A549 (cell line): ENCODE data around the gene PCBP3.

Experiments
- ATOH8 ChIP-seq: fragments of 250-450 bp; sonication (Bioruptor Pico); IDR thresholded peaks from 2 replicates; pipeline ENCODE4 v1.5.0; 2020; ENCODE audit warnings: low read depth, mild to moderate bottlenecking, moderate library complexity
- CEBPB ChIP-seq, 2 experiments: fragments of >200 bp in 1 of 2; sonication (Bioruptor Twin) in 1 of 2; formaldehyde crosslinking in 1 of 2; IDR thresholded peaks; 2 replicates each; pipeline ENCODE4 v1.6.1; 2012 to 2016
- CHD2 ChIP-seq: fragments of 150-350 bp; IDR thresholded peaks from 2 replicates; pipeline ENCODE4 v1.6.1; 2014; ENCODE audit warnings: low read length; ENCODE audit not compliant: partially characterized antibody
- CTCF ChIP-seq: fragments of >200 bp; sonication (Bioruptor Twin); formaldehyde crosslinking; IDR thresholded peaks from 3 replicates; pipeline ENCODE4 v1.5.1; 2016
- FOSL2 ChIP-seq, 2 experiments: fragments of 450-650 bp in 1 of 2; fragments of >200 bp in 1 of 2; sonication (Bioruptor Twin) in 1 of 2; formaldehyde crosslinking; IDR thresholded peaks; 2 replicates each; pipeline versions ENCODE4 v1.5.0 to v1.6.1; 2016 to 2020; ENCODE audit warnings: mild to moderate bottlenecking in 1 of 2, moderate library complexity in 1 of 2
- HOXB5 ChIP-seq: fragments of 250-450 bp; sonication (Bioruptor Pico); IDR thresholded peaks from 2 replicates; pipeline ENCODE4 v1.5.0; 2020; ENCODE audit warnings: mild to moderate bottlenecking, moderate library complexity
- KDM1A ChIP-seq: fragments of 200-600 bp; sonication (generic); IDR thresholded peaks from 2 replicates; pipeline ENCODE4 v1.6.1; 2016; ENCODE audit warnings: low read depth, mild to moderate bottlenecking
- MAX ChIP-seq: IDR thresholded peaks from 2 replicates; pipeline ENCODE4 v1.6.1; 2012
- REST ChIP-seq: fragments of 200-600 bp; sonication (generic); IDR thresholded peaks from 2 replicates; pipeline ENCODE4 v1.6.1; 2016; ENCODE audit warnings: antibody characterized with exemption, mild to moderate bottlenecking, moderate library complexity
- SREBF2 ChIP-seq: fragments of 450-650 bp; IDR thresholded peaks from 2 replicates; pipeline ENCODE4 v1.6.1; 2014; ENCODE audit warnings: mild to moderate bottlenecking, moderate library complexity
- USF2 ChIP-seq: fragments of 450-650 bp; IDR thresholded peaks from 2 replicates; pipeline ENCODE4 v1.6.1; 2014; ENCODE audit warnings: antibody characterized with exemption
- ZSCAN20 ChIP-seq: fragments of 250-450 bp; sonication (Bioruptor Pico); IDR thresholded peaks from 2 replicates; pipeline ENCODE4 v1.8.0; 2022; ENCODE audit warnings: mild to moderate bottlenecking, moderate library complexity

- no peak for TF ChIP-seq USF2
- TF ChIP-seq KDM1A, result no peak
- no peak for TF ChIP-seq CTCF
- no peak for TF ChIP-seq CHD2
- TF ChIP-seq REST, result no peak
- TF ChIP-seq MAX, result no peak
- TF ChIP-seq HOXB5 (CRISPR knock-in tag), result no peak
- no peak for TF ChIP-seq FOSL2 (IDR thresholded peaks at IDR 0.05)
- TF ChIP-seq FOSL2 (CRISPR knock-in tag; IDR thresholded peaks at IDR 0.05), result no peak
- TF ChIP-seq ZSCAN20 (CRISPR knock-in tag), result no peak
- no peak for TF ChIP-seq ATOH8 (CRISPR knock-in tag)
- no peak for TF ChIP-seq CEBPB (IDR thresholded peaks at IDR 0.05)
- TF ChIP-seq SREBF2, result no peak
Measured at GRCh38 chr21:45848805-45849204, 205.3 kb downstream of the PCBP3 start.
